Fibroblast of the aortic adventitia (primary cell): ENCODE data around the gene ZNF277. TPM values are rescaled to one million over a fixed set of nuclear protein-coding genes. Genes with fewer than 3 reads are reported as not detected.
"Not testable (repeated sequence)": the region's sequence is repeated elsewhere in the genome, so short reads cannot be mapped to it uniquely, and the experiment has no call there.

Experiments
- DNase-seq: peaks from one replicate; pipeline ENCODE4 v3.0.0-alpha.2; 2010; ENCODE audit warnings: low read depth
- H3K4me3 ChIP-seq: 2 replicates; pipeline ENCODE4 v1.5.1; 2011; ENCODE audit warnings: low read depth, mild to moderate bottlenecking, control low read depth, low read length, moderate library complexity
- total RNA-seq: library from RNA; depleted of rRNA; stranded (reverse); fragments of >200 nt; gene quantifications from 2 replicates; pipeline ENCODE4 v1.2.3, GENCODE V29; 2012; ENCODE audit warnings: low replicate concordance
- TF ChIP-seq, protein P1 (sequence below): IDR thresholded peaks from 2 replicates; pipeline ENCODE4 v1.5.1; 2011; ENCODE audit warnings: mild to moderate bottlenecking, low read length, control low read depth, inconsistent platforms; ENCODE audit not compliant: insufficient read depth

The ZNF277 gene
- total RNA-seq, 1 donor, result 41.4 TPM

GRCh38 chr7:112248598-112248997 lies 42.1 kb downstream of the ZNF277 start:
- TF ChIP-seq, protein P1, sequence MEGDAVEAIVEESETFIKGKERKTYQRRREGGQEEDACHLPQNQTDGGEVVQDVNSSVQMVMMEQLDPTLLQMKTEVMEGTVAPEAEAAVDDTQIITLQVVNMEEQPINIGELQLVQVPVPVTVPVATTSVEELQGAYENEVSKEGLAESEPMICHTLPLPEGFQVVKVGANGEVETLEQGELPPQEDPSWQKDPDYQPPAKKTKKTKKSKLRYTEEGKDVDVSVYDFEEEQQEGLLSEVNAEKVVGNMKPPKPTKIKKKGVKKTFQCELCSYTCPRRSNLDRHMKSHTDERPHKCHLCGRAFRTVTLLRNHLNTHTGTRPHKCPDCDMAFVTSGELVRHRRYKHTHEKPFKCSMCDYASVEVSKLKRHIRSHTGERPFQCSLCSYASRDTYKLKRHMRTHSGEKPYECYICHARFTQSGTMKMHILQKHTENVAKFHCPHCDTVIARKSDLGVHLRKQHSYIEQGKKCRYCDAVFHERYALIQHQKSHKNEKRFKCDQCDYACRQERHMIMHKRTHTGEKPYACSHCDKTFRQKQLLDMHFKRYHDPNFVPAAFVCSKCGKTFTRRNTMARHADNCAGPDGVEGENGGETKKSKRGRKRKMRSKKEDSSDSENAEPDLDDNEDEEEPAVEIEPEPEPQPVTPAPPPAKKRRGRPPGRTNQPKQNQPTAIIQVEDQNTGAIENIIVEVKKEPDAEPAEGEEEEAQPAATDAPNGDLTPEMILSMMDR, result no peak
- H3K4me3 ChIP-seq, result no peak overlapping the region

GRCh38 chr7:112249967-112250366 lies 43.5 kb downstream of the ZNF277 start:
- not testable (repeated sequence) for DNase-seq, H3K4me3 ChIP-seq

More at GRCh38 chr7:112248598-112248997, 42.1 kb downstream of the ZNF277 start:
- no peak for DNase-seq

DNA sequence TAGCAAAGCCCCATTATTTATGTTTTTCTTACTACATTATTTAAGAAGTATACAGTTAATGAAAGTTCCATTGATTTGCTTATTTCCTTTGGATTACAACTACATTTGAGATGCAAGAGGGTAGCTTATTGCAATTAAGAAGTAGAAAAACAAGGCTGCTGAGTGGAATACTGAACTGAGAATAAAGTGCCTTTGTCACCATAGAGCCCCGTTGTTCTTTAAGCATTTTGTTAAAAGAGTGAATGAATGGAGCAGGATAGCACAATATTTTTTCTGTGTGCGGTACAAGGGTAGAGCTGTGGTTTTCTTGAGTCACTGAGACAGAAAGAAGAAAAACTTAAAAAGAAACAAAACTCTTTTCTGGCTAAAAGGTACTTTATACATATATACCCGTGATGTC lies 45.6 kb downstream of the ZNF277 start:
- H3K4me3 ChIP-seq, result no peak overlapping the region
- DNase-seq, result no peak
- TF ChIP-seq, protein P1, result no peak

- no peak for DNase-seq
- TF ChIP-seq, protein P1, result no peak
- H3K4me3 ChIP-seq, result no peak overlapping the region
Measured at GRCh38 chr7:112252691-112253090, 46.2 kb downstream of the ZNF277 start.

- DNase-seq, result no peak
- H3K4me3 ChIP-seq, result no peak overlapping the region
- TF ChIP-seq, protein P1, result no peak
Measured at GRCh38 chr7:112254156-112254555, 47.7 kb downstream of the ZNF277 start.

DNA sequence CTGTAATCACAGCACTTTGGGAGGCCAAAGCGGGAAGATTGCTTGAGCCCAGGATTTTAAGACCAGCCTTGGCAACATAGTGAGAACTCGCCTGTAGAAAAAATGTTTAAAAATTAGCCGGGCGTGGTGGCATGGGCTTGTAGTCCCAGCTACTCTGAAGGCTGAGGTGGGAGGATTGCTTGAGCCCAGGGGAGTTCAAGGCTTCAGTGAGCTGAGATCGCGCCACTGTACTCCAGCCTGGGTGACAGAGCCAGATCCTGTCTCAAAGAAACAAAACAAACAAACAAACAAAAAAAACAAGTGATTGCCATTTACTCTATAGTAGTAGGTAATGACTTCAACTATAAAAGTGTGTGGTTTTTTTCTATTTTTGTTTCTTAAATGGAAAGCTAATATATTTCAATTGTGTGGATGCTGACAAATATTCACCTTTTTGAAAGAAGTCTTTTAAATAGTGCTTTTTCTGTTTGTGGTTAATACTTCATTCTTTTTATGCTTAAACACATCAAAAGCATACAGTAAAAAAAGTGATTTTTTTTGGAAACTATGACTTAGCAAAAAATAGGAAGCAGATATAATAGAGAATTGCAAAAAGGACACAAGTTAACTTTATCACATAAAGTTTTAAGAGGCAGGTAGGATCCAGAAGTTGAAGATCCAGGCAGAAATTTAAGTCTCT lies 48.4 kb downstream of the ZNF277 start:
- no peak overlapping the region for H3K4me3 ChIP-seq
- no peak for DNase-seq
- TF ChIP-seq, protein P1, result no peak

GRCh38 chr7:112255388-112255720 lies 48.9 kb downstream of the ZNF277 start:
- DNase-seq, result no peak
- TF ChIP-seq, protein P1, result no peak
- H3K4me3 ChIP-seq, result no peak overlapping the region
